HEK293 (cell line): ENCODE results near the gene ATP10D.

Source experiments
- REST ChIP-seq: fragments of 450-650 bp; formaldehyde crosslinking; IDR thresholded peaks from 2 replicates; pipeline ENCODE4 v1.5.1; 2016; ENCODE audit warnings: missing biosample characterization, missing genetic modification characterization
- ZNF121 ChIP-seq: fragments of 450-650 bp; formaldehyde crosslinking; IDR thresholded peaks from 2 replicates; pipeline ENCODE4 v1.5.1; 2016; ENCODE audit warnings: missing biosample characterization, missing genetic modification characterization
- ZSCAN5A ChIP-seq: fragments of 450-650 bp; formaldehyde crosslinking; IDR thresholded peaks from 2 replicates; pipeline ENCODE4 v1.5.1; 2016; ENCODE audit warnings: missing biosample characterization, missing genetic modification characterization

GRCh38 chr4:47474799-47475198 lies 10.3 kb upstream of the ATP10D start:
- TF ChIP-seq ZNF121 (tag by site-specific recombination) (no peak), REST (tag by site-specific recombination) (no peak), ZSCAN5A (tag by site-specific recombination) (no peak)
